Tibial nerve (tissue), 4 donors: Measurements from ENCODE around the gene RNU1-3.
"Not testable (repeated sequence)": the region's sequence is repeated elsewhere in the genome, so short reads cannot be mapped to it uniquely, and the experiment has no call there.

Experiments used
- CTCF ChIP-seq, 5 experiments: fragments of 200-600 bp in 3 of 5; fragments of 450-650 bp in 2 of 5; sonication (generic) in 3 of 5; IDR thresholded peaks; one replicate each; pipeline ENCODE4 v1.5.1; 2016 to 2019; ENCODE audit warnings: antibody characterized with exemption in 5 of 5, mild to moderate bottlenecking in 3 of 5, moderate library complexity in 2 of 5
- EP300 ChIP-seq, 2 donors: sonication (generic); formaldehyde crosslinking; IDR thresholded peaks; one replicate each; pipeline ENCODE4 v1.6.1; 2017; ENCODE audit warnings: antibody characterized with exemption in 2 of 2, mild to moderate bottlenecking in 1 of 2
- POLR2A ChIP-seq, 2 donors: fragments of 450-650 bp; IDR thresholded peaks; one replicate each; pipeline ENCODE4 v1.6.1; 2017; ENCODE audit warnings: antibody characterized with exemption in 2 of 2, mild to moderate bottlenecking in 2 of 2, moderate library complexity in 2 of 2

- not testable (repeated sequence) for TF ChIP-seq CTCF, POLR2A, EP300 (IDR thresholded peaks at IDR 0.05)
Observed at GRCh38 chr1:16621681-16622315, 45.0 kb downstream of the RNU1-3 start.
